Measurements from ENCODE around the gene RBM4B.
"Not testable (repeated sequence)": the region's sequence is repeated elsewhere in the genome, so short reads cannot be mapped to it uniquely, and the experiment has no call there.

Gene RBM4B
- total RNA-seq: 1.9 to 10.4 (median 8.3) reads per million in 17 experiments

DNA sequence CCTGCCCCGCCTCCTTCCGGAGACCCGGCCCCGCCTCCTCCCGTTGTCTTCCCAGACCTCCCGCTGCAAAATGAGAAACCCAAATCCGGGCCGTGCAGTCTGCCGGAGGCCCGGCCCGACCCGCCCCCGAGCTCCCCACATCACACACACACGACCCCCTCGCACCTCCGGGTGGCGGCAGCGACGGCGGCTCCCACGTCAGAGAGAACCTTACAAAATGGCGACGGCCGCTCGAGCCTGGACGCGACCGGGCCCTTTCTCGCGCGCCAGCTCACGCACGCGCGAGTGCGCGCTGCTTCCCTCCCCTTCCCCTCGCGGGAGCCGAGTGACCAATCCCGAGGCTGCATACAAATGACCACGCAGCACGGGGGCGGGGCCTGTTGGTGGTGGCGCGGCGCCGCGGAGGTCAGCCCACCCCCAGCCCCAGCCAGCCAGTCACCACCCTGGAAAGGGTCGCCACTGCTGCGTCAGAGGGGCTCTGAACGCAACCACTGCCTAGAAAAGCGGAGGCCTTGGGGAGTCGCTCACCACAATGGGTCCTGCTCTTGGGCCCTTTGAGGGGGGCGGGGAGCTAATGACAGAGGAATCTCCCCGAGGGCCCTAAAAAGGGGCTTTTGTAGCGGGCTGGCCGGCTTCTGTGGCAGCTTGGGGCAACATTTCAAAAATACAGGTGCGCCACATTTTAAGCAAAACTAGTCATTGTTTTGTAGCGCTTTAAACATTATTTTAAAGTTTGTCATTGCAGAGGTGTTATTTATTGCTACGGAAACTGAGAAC is at the start of gene RBM4B:
RBM4B (minus strand) TSS at position 289 of the 777 bp plus-strand sequence. CDS start 808 bp downstream, outside the sequence.
- DNase-seq: peak; percentile 97 to 99 (median 98)

DNA sequence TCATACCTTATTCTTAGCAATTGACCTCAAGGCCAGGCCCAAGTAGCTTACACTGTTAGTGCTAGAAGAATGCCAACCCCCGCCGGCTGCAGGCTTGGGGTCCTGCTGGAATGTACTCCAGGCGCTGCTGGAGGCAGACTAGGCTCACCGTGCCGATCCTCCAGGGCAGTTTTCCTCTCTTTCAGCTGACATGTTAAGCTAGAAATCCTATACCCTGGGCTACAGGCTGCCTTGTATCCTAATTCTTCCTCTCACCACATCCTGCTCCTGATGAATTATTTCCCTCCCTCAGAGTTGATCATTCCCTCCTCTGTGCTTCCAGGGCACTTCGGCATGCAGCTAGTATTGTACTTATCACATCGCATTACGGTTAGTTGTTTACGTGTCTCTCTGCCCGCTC is 48.0 kb upstream of the RBM4B start:
- no peak for DNase-seq

- DNase-seq: no peak
Measured at GRCh38 chr11:66725114-66725513, 47.4 kb upstream of the RBM4B start.

GRCh38 chr11:66724167-66724566 is 46.5 kb upstream of the RBM4B start:
- not testable (repeated sequence) for DNase-seq

DNA sequence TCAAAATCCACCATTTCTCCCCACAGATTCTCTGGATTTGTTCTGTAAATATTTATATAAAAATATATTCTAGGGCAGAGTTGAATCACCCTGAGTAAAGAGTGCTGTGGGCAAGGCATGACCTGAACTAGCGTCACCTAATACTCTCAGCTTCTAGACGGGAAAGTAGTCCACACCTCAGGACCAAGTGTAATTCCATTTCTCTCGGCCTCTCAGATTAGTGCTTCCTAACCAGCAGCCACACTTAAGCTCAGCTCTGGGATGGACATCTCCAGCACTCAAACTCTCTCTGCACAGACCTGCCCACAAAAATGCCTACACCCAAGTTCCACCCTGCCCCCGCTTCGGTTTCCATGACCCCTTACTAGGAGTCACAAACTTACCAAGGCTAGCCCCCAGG is 46.0 kb upstream of the RBM4B start:
- DNase-seq: no peak

DNA sequence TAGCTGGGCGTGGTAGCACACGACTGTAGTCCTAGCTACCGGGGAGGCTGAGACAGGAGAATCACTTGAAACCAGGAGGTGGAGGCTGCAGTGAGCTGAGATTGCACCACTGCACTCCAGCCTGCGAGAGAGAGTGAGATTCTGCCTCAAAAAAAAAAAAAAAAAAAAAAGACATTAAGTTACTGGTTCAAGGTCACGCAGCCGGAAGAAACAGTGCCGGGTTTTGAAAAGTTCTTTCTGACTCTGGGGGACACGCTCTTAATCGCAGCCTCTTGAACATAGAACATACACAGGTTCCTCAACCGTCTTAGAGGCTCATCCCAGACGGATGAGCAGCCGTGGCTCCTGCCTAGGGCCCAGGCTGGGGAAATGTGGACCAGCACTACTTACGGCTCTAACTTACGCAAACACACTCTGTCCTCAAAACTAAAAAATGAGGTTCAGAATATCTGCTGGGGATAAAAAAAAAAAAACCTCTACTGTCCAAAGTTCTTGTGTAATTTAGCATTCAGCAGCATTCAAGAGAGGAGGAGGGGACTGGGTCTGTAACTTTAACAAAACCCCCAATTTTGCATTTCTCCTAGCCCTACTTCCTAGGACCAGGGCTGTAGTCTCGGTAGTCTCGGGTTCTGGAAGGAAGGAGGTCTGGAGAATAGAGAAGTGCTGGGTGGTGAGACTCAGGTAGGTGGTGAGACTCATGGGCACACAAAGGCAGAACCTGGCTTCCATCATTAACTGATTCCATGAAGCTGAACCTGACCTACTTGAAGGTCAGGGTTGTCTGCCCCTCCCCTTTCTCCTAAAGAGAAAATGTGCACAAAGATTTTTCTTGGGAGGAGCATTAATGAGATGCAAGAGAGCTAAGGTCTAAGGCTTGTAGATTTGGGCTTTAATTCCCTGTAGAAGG is 45.3 kb upstream of the RBM4B start:
- no peak for DNase-seq

GRCh38 chr11:66721939-66722338 is 44.3 kb upstream of the RBM4B start:
- no peak for DNase-seq

DNA sequence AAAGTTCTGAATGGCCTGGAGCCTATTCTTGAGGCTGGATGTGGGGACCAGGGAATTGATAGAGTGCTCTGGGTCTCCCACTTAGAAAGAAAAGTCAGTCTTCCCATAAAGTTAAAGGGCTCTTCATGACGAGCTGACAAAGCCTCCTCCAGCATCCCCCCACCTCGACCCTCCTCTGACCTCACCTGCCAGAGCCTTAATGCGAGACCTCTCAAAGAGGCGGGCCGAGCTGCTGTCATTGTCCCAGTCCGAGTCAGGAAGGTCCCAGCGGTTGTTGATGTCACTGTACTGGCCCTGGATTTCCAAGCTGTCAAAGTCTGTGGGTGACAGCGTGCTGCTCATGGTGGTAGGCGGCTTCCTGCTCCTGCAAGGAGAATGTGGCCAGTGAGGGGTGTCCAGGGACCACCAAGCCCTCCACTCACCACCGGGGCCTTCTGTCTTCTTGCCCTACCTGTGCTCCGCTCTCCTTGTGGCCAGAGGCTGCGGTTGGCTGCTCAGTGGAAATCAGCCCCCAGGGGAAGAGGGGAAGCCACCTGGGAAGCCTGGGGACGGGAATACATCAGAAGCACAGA is 43.3 kb upstream of the RBM4B start:
- DNase-seq: no peak

DNA sequence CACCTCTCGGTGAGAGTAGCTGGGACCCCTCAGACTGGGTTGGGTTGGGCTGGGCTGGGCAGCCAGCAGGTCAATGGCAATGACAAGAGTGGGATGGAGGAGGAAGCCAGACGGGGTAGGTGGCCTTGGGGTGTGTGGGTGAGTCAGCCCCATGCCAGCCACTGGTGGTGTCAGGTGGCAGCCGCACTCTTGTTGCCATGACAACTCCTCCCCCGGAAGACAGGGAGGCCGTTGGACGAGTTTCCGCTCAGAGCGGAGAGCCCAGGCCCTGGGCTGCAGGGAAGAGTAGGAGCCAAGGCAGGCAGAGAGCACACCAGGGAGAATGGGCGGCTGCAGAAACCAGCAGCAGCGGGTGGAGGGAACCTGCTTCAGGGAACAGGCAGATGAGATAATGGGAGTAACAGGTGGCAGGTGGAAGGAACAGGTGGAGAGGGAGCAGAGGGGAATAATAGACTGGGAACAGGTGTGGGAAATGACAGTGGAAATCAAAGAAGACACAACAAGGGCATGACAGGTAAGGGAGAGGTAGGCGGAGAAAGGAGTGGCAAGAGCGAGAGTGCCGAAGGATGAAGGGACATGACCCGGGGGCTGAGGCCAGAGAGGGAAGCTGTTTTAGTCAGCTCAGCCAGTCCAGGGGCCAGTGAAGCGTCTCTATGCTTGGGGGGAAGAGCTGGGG is 42.7 kb upstream of the RBM4B start:
- DNase-seq: peak; percentile 70 to 89 (median 84)

- peak in 2 of 4 experiments; percentile 10 to 17 for DNase-seq
Measured at GRCh38 chr11:66719111-66719872, 41.6 kb upstream of the RBM4B start.

GRCh38 chr11:66718320-66718971 is 40.8 kb upstream of the RBM4B start:
- no peak for DNase-seq

- no peak for DNase-seq
Measured at GRCh38 chr11:66717925-66718319, 40.2 kb upstream of the RBM4B start.

GRCh38 chr11:66716996-66717395 is 39.3 kb upstream of the RBM4B start:
- peak in 3 of 4 experiments; percentile 31 to 55 (median 37) for DNase-seq

DNA sequence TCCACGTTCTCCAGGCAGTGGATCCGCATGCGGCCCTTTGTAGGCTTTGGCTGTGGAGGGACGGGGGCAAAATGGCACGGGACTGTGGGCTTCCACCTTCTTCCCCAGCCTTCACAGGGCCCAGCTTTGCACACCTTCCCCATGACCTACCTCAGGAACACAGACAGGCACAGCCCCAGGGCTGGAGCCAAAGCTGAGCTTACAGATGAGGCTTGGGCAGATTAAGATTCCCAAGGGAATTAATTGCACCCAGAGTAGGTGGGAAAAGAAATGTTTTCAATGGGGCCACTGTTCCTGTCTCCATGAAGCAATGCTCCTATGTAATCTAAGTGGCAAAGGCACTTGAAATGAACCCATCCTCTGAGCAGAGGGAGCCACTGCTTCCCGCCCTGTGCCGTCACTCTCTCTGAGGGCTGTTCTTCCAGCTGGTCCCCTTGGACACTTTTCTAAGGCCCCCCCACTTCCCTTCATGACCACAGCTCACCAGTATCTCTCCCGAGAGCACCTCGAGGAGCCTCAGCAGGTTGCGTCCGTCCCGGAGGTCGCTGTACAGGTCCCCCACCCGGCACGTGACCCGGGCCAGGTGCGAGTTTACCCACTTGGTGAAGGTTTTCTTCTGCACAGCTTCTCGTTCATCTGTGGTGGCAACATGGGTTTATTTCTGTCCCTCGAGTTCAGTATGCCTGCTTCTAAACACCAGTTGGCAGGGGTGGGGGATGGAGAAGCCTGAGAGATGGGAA is 37.8 kb upstream of the RBM4B start:
- DNase-seq: no peak

GRCh38 chr11:66713746-66714480 is 36.2 kb upstream of the RBM4B start:
- DNase-seq: no peak

GRCh38 chr11:66710384-66710930 is 32.8 kb upstream of the RBM4B start:
- DNase-seq: no peak

GRCh38 chr11:66708701-66709100 is 31.0 kb upstream of the RBM4B start:
- DNase-seq: no peak

- DNase-seq: no peak
Measured at GRCh38 chr11:66708094-66708493, 30.4 kb upstream of the RBM4B start.

DNA sequence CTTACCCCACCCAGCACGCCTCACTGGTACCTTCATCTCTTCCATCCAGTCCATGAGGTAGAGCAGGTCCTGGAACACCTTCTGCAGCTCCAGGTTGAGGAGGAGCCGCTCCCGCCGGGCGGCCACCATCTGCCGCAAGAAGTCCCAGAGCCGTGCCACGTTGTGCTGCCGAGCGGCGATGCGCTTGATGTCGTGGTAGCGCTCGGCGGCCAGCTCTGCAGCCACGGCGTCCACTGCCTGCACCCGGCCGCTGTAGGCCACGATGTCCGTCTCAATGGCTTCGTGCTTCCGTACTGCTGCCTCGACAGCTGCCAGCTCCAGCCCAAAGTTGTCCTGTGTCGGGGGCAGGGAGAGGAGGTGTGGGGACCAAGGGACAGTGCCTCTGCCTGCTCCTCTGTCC is 29.8 kb upstream of the RBM4B start:
- no peak for DNase-seq

Data from suppressor macrophage (primary cell).